GM12874 (cell line): Measurements from ENCODE around the gene UNCX.

Experiments
- CTCF ChIP-seq: IDR thresholded peaks from 2 replicates; pipeline ENCODE4 v1.5.1; 2011; ENCODE audit warnings: low read depth, mild to moderate bottlenecking, control low read depth, low read length, moderate library complexity; ENCODE audit not compliant: insufficient read depth

UNCX gene

GRCh38 chr7:1250901-1251300, 18.2 kb downstream of the UNCX start:
- TF ChIP-seq CTCF: no peak

GRCh38 chr7:1251796-1252539, 19.3 kb downstream of the UNCX start:
- TF ChIP-seq CTCF: no peak

- no peak for TF ChIP-seq CTCF
Measured at GRCh38 chr7:1252540-1253090, 19.9 kb downstream of the UNCX start.

- TF ChIP-seq CTCF: no peak
Measured at GRCh38 chr7:1253681-1254181, 21.1 kb downstream of the UNCX start.

- no peak for TF ChIP-seq CTCF
Measured at GRCh38 chr7:1254281-1255079, 21.8 kb downstream of the UNCX start.

GRCh38 chr7:1255080-1255816, 22.6 kb downstream of the UNCX start:
- no peak for TF ChIP-seq CTCF

GRCh38 chr7:1255817-1256340, 23.2 kb downstream of the UNCX start:
- TF ChIP-seq CTCF: no peak
